GM10248 (cell line): Measurements from ENCODE around the gene MYL9.
A peak's percentile ranks its signal among the peaks of the same experiment; 100 is the strongest.
"Not testable (repeated sequence)": the region's sequence is repeated elsewhere in the genome, so short reads cannot be mapped to it uniquely, and the experiment has no call there.

Experiments used
- CTCF ChIA-PET: fragments of 300-600 bp; sonication (Branson Sonifier 250); formaldehyde crosslinking; extraction: SDS; loops from one replicate; lab custom pipeline; 2021; ENCODE audit warnings: antibody characterized with exemption; lab: Yijun Ruan, JAX
- POLR2A ChIA-PET: fragments of 350-650 bp; sonication (Branson Sonifier 250); formaldehyde crosslinking; extraction: SDS; loops from one replicate; lab custom pipeline; 2020; ENCODE audit warnings: antibody characterized with exemption; lab: Yijun Ruan, JAX
- DNase-seq: peaks from one replicate; pipeline ENCODE4 v3.0.0; 2012; ENCODE audit errors: extremely low spot score
- TF ChIP-seq, protein P1 (sequence below): IDR thresholded peaks from 2 replicates; pipeline ENCODE4 v1.5.1; 2012; ENCODE audit warnings: mild to moderate bottlenecking, low read depth; ENCODE audit errors: extremely low read depth, missing control alignments, control extremely low read depth

MYL9 gene

DNA sequence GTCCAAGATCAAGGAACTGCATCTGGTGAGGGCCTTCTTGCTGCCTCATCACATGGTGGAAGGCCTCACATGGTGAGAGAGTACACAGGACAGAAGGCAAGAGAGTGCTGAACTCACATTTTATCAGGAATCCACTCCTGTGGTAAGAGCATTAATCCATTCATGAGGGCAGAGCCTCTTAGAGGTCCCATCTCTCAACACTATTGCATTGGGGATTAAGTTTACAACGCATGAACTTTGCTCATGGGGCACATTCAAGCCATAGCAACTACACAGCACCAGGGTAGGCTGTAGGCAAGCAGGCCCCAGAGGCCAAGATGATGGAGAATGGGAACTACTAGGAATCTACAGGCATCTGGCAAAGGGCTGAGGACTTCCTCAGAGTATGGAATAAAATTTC, 22.1 kb downstream of the MYL9 start:
- CTCF ChIA-PET: no interaction called here
- TF ChIP-seq, protein P1, sequence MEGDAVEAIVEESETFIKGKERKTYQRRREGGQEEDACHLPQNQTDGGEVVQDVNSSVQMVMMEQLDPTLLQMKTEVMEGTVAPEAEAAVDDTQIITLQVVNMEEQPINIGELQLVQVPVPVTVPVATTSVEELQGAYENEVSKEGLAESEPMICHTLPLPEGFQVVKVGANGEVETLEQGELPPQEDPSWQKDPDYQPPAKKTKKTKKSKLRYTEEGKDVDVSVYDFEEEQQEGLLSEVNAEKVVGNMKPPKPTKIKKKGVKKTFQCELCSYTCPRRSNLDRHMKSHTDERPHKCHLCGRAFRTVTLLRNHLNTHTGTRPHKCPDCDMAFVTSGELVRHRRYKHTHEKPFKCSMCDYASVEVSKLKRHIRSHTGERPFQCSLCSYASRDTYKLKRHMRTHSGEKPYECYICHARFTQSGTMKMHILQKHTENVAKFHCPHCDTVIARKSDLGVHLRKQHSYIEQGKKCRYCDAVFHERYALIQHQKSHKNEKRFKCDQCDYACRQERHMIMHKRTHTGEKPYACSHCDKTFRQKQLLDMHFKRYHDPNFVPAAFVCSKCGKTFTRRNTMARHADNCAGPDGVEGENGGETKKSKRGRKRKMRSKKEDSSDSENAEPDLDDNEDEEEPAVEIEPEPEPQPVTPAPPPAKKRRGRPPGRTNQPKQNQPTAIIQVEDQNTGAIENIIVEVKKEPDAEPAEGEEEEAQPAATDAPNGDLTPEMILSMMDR: no peak
- no peak for DNase-seq
- POLR2A ChIA-PET: no interaction called here

DNA sequence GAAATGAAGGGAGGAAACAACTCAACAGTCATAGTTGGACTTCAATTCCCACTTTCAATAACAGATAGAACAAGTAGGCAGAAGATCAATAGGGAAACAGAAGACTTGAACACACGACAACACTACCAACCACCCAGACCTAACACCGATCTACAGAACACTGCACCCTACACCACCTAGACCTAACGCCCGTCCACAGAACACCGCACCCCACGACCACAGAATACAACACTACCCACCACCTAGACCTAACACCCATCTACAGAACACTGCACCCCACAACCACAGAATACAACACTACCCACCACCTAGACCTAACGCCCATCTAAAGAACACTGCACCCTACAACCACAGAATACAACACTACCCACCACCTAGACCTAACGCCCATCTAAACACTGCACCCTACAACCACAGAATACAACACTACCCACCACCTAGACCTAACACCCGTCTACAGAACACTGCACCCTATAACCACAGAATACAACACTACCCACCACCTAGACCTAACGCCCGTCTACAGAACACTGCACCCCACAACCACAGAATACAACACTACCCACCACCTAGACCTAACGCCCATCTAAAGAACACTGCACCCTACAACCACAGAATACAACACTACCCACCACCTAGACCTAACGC, 22.9 kb downstream of the MYL9 start:
- POLR2A ChIA-PET, DNase-seq, CTCF ChIA-PET: not testable (repeated sequence)

DNA sequence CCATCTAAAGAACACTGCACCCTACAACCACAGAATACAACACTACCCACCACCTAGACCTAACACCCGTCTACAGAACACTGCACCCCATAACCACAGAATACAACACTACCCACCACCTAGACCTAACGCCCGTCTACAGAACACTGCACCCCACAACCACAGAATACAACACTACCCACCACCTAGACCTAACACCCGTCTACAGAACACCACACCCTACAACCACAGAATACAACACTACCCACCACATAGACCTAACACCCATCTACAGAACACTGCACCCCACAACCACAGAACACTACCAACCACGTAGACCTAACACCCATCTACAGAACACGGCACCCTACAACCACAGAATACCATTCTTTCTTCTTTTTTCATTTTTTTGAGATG, 23.4 kb downstream of the MYL9 start:
- CTCF ChIA-PET: interaction anchor here (1.3 kb wide), 1 partner anchor 41 kb away, joined by 3 read pairs; the partner anchor contains the start of gene RAB5IF
- POLR2A ChIA-PET, DNase-seq: not testable (repeated sequence)

DNA sequence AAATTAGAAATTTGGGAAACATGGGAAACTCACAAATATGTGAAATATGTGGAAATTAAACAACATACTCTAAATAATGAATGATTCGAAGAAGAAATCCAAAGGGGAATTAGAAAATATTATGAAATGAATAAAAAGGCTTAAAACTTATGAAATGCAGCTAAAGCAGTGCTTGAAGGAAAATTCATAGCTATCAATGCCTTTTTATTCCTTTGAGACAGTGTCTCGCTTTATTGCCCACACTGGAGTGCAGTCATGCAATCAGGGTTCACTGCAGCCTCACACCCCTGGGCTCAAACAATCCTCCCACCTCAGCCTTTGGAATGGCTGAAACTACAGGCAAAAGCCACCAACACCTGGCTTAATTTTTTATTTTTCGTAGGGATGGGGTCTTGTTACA, 24.2 kb downstream of the MYL9 start:
- CTCF ChIA-PET: interaction anchor here (1.3 kb wide), 1 partner anchor 40 kb away, joined by 3 read pairs; the partner anchor contains the start of gene RAB5IF
- TF ChIP-seq, protein P1: no peak
- POLR2A ChIA-PET: no interaction called here
- no peak for DNase-seq

DNA sequence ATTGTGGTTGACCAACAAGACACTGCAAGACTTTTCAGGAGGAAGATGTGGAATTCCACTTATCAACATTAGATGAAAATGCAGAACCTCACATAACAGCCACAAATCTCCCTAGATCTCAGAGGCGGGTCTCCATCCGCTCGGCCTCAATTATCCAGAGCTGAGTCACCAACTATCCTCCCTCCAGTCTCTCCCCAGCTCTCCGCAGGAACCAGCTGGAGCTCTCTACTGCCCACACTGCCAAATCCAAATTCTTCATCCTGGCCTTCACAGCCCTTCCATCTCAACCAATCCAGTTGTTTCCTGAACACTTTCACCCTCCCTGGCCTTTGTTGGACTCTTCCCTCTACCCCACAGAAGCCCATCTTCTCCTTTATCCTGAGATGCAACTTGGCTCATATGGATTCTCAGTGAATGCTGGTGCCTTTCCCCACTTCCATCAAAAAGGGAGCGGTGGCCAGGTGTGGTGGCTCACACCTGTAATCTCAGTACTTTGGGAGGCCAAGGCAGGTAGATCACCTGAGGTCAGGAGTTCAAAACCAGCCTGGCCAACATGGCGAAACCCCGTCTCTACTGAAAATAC, 28.6 kb downstream of the MYL9 start:
- ChIA-PET CTCF (interaction anchor here (1.7 to 2.0 kb wide), 2 partner anchors 8 to 12 kb away, joined by 5 to 11 read pairs; no protein-coding TSS in a partner anchor), POLR2A (interaction anchor here (1.8 kb wide), 1 partner anchor 36 kb away, joined by 4 read pairs; the partner anchor contains the start of gene RAB5IF)
- no peak for DNase-seq
- TF ChIP-seq, protein P1: no peak

DNA sequence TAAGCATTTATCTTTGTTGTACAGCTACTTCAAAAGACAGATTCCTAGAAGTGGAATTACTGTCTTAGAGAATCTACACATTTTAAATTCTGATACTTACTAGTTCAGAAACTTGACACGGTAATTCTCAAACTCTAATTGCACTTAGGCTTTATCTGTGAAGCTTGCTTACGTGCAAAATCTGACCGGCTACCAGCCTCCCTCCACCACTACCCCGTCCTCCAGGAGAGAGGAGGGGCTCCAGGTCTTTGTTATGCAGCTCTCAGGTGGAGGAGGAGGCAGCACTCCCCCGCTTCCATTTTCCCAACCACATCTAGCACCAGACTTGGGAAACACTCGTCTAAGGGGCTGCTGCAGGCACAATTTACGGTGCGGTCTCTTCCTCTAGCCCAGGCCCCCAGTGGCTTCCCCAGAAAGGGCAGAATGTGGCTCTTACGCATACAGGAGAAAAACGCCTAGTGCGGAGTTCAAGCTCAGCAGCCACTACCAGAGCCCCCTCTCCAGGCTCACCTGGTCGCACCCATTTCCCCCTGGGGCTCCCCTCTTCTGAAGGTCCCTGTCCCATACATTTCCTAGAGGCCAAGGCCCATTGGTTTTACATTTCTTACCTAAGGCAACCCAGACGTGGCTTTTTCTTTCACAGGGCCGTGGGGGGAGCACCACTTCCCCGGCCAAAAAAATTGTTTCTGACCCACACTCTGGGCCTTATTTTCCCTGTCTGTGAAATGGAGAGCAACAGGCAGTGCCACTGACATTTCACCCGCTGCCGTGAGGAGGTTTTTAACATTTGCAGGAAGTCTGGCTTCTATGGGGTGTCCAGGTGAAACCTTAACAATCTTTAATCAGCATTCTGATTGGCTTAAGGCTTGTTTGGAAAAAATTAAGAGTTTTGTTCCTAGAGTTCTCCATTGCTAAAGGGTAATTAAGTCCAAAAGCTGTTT, 30.5 kb downstream of the MYL9 start:
- ChIA-PET CTCF (interaction anchor here (0.9 to 2.8 kb wide), 9 partner anchors 10 to 183 kb away, joined by 3 to 6 read pairs (median 5); partner anchors contain the start of gene RAB5IF), POLR2A (interaction anchor here (1.5 to 1.8 kb wide), 2 partner anchors 24 to 34 kb away, joined by 4 to 5 read pairs; partner anchors contain the start of gene RAB5IF)
- peak; percentile 13 for DNase-seq
- TF ChIP-seq, protein P1: no peak

DNA sequence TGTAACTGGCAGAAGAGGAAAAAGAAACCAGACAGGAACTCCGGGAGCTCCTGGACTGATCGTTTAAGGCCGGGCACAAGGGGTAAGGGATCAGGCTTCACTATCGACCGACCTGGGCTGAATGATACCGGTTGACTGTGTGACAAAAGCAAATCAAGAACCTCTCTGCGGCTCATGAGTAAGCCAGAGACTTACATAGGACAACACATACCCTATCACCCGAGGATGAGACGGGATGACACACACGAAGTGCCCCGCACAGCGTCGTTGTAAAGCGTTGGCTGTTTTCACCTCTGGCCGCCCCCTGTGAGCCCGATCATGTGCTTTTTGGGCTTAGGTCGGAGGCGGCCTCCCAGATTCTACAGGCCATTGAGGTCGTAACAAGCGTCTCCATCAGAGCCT, 31.4 kb downstream of the MYL9 start:
- TF ChIP-seq, protein P1: no peak
- ChIA-PET CTCF (interaction anchor here (0.9 to 4.0 kb wide), 6 partner anchors 15 to 53 kb away, joined by 3 to 15 read pairs (median 4); partner anchors contain the start of gene RAB5IF), POLR2A (interaction anchor here (0.6 to 0.7 kb wide), 4 partner anchors 16 to 1419 kb away, joined by 5 to 7 read pairs (median 6); no protein-coding TSS in a partner anchor)
- peak; percentile 56 for DNase-seq
